C4-2B (cell line): Measurements from ENCODE around the gene TTI1.

Experiments
- ZFX ChIP-seq: fragments of 450-650 bp; IDR thresholded peaks from 2 replicates; pipeline ENCODE4 v1.6.1; 2017
- TF ChIP-seq, protein P1 (sequence below): fragments of 450-650 bp; conservative IDR thresholded peaks from 2 replicates; pipeline ENCODE4 v1.5.1; 2017; ENCODE audit warnings: mild to moderate bottlenecking

DNA sequence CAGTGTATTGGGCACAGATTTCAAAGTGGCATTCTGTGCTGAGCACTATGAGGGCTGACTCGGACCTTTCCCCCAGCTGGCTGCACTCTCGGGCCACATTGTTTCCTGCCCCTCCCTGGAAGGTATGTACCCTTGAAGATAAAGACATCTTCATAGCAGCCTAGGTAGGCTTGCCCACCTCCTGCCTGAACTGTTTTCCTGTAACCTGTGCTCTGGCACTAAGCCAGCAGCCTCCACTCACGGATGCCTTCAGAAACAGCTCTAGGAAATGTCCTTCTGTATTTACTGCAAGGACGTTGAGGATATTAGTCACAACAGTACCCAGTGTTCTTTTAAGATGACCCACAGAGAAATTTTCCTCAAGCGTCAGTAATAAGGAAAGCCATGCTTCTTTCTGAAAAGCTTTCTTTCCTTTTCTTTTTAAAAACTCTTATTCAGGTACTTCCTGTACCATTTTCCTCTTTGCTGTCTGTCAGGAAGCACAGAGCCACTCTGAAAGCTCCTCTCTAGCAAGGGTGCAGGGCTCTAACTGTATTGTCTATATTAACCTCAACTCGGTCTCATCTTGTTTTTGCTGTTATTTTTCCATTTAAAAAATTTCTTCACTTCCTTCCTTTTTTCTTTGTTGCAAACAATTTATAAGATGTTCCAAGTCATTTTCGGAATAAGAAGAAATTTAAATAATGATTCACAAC lies 43.5 kb downstream of the TTI1 start:
- TF ChIP-seq, protein P1, sequence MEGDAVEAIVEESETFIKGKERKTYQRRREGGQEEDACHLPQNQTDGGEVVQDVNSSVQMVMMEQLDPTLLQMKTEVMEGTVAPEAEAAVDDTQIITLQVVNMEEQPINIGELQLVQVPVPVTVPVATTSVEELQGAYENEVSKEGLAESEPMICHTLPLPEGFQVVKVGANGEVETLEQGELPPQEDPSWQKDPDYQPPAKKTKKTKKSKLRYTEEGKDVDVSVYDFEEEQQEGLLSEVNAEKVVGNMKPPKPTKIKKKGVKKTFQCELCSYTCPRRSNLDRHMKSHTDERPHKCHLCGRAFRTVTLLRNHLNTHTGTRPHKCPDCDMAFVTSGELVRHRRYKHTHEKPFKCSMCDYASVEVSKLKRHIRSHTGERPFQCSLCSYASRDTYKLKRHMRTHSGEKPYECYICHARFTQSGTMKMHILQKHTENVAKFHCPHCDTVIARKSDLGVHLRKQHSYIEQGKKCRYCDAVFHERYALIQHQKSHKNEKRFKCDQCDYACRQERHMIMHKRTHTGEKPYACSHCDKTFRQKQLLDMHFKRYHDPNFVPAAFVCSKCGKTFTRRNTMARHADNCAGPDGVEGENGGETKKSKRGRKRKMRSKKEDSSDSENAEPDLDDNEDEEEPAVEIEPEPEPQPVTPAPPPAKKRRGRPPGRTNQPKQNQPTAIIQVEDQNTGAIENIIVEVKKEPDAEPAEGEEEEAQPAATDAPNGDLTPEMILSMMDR: no peak
- TF ChIP-seq ZFX: no peak
